Middle frontal gyrus (tissue), 1 donor: ENCODE data around the gene BBS7.

ENCODE experiments used
- DNase-seq: peaks from one replicate; pipeline ENCODE4 v3.0.0-alpha.2; 2015; ENCODE audit warnings: low spot score; ENCODE audit errors: extremely low spot score

The BBS7 gene

DNA sequence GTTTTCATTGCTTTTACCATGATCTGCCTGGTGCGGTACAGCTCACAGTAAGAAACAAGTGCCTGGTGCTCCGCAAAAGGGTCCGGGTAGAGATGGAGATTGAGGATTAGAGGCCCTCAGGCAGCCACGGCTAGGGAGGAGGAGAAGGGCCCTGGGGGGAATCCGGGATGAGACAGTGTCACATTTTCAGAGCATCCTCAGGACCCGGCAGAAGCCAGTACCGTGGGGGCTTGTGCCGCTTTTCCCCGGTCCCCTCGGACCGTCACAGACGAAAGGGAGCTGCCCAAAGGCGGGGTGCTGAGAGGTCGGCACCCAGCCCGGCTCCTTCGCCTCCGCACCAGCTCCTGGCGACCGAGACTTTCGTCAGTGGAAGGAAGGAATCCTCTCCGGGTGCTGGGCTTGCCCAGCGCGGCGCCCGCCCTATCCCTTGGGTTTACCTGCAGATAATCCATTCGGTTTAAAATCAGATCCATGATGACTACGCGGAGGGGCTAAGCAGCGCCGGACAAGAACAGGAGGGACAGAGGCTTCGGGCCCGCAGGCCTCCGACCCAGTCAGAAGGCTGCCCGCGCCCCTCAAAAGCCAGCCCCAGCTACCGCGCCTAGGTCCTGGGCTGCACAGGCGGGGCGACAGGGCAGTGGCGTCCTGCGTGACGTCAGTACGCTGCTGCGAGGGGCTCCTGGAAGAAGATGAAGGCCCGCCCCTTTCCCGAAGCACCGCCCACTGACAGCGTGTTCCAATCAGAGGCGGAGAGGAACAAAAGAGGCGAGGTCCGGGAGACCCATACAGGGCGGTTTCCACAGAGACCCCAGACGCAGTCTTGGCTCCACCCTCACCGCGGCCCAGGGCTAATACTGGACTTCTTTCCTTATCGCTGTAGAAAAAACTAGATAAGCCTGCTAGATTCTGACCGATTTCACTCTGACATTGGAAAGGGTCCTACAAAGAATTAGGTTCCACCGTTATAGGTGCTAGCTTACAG lies at the start of gene BBS7:
BBS7 (minus strand) TSS at position 634 of the 982 bp plus-strand sequence; CDS start at position 473, 161 bp downstream.
- peak; percentile 96 for DNase-seq

DNA sequence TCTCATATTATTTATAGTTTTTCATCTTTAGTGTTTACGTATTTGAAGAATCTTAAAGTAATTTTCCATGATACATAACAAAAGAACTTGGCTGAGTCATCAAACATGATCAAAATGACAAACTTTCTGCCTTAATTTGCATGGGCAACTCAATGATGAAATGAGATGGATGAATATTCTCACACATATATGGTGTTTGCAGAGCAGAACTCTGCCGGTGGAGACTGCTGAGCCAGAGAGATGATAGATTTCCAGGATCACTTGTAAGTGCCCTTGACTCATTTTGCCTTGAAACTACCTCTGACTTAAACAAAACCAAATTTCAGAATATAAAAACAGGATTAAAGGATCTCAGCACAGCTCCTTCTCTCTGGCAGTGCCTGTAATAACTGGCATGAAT lies 43.4 kb upstream of the BBS7 start:
- no peak for DNase-seq

DNA sequence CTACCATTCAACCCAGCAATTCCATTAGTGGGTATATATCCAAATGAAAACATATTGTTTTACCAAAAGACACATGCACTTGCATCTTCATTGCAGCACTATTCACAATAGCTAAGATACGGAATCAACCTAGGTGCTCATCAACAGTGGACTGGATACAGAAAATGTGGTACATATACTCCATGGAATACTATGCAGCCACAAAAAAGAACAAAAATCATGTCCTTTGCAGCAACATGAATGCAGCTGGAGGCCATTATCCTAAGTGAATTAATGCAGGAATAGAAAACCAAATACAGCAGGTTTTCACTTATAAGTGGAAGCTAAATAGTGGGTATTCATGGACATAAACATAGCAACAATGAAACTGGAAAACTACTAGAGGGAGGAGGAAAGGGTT lies 38.1 kb upstream of the BBS7 start:
- DNase-seq, result no peak

GRCh38 chr4:121900132-121900983 lies 30.1 kb upstream of the BBS7 start:
- peak; percentile 14 for DNase-seq

DNA sequence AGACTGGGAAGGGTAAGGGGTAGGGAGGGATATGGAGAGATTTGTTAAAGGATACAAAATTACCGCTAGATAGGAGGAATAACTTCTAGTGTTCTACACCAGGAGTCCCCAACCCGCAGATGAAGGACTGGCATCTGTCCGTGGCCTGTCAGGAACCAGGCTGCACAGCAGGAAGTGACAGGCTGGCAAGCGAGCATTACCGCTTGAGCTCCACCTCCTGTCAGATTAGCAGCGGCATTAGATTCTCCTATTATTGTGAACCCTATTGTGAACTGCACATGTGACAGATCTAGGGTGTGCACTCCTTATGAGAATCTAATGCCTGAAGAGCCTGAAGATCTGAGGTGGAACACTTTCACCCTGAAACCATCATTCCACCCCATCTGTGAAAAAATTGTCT lies 27.9 kb upstream of the BBS7 start:
- no peak for DNase-seq

- DNase-seq, result no peak
Observed at GRCh38 chr4:121888134-121888533, 17.9 kb upstream of the BBS7 start.

DNA sequence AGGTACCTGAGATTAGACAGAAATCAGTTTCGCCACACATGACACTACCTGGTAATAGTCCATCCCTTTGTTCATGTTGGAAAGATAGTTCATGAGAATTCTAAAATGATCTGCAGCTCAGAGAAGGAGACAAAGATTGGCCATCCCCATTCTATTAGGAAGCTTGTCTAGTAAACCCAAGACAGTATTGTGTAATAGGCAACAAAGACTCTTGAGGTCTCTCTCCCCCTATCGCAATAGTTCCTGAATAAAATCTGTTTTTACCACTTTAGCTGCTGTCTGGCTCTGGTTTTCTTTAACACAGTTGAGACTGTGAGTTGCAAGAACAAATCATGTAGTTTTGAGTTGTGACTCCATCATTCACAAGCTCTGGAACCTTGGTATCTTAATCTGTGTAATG lies 14.8 kb upstream of the BBS7 start:
- DNase-seq, result no peak

DNA sequence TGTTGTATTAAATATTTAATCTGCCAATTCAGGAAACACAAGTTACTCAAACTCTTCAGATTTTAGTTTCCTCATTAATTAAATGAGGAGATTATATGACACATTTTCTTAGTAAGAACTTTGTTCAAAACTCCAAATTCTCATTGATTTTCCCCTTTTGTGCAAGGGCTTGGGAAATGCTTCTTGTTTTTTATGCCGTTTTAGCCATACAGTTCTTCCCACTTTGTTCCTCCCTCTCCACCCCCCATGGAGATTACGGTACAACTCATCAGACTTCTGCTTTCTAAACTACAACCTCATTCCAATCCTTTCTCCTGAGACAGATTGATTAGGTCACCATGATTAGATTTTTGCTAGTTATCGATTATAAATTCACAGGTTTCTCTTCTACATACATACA lies 10.9 kb upstream of the BBS7 start:
- no peak for DNase-seq

DNA sequence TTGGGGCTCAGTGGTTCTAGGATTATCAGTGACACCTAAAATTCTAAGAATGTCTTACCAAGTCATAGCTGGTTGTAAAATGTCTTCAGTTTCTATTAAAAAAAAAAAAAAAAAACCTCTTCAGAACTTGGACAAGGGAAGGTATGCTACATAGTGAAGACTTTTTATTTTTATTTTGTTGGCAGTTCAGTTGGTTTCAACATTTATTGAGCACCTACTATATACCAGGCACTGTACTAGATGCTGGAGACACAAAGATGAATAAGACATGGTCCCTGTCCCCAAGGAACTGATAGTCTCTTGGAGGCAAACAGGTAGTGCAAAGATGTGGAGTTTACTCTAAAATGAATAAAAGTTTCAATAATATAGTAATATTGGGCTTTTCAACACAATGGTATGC lies 8.9 kb upstream of the BBS7 start:
- DNase-seq, result no peak

DNA sequence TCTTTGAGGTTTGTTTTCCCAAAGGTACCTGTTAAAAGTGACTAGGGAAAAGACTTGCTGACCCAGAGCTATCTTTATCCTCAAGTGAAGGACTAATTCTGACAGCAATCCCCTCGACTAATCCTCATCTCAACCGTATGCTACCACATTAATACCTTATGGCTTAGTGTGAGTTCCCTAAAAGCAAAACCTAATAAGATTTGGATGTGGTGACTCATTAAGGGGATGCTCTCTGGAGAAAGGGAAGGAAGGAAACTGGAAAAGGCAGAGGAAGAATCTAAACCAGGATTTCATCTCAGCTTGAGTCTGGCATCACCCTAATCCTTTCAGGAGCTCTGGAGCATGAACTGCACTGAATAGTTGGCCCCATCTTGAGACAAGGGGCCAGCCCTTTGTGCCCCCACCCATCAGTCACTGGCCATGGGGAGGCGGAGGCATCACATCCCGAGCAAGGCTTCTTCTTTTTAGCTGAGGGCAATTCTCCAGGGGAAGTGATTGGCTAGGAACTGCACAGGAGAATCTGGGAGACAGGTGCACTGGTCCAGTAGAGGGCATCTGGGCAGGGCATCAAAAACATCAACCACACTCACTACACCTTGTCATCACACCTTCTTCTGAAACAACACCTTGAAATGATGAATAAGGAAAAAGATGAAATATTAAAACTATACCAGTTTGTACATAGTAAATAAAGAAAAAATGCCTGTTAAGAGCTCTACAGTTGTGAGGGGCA lies 6.9 kb upstream of the BBS7 start:
- no peak for DNase-seq

DNA sequence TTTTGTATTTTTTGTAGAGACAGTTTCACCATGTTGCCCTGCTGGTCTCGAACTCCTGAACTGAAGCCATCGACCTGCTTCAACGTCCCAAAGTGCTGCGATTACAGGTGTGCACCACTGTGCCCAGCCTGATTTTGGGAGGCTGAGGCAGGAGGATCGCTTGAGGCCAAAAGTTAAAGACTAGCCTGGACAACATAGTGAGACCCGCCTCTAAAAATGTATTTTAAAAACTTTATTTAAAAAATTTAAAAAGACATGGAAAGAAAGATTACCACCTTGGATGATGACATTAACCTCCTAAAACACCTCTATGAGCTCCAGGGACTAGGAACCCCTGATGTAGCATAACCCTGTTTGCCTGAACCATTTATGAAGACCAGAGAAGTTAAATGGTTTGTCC lies 5.8 kb upstream of the BBS7 start:
- DNase-seq, result no peak

- no peak for DNase-seq
Observed at GRCh38 chr4:121875652-121876051, 5.4 kb upstream of the BBS7 start.

DNA sequence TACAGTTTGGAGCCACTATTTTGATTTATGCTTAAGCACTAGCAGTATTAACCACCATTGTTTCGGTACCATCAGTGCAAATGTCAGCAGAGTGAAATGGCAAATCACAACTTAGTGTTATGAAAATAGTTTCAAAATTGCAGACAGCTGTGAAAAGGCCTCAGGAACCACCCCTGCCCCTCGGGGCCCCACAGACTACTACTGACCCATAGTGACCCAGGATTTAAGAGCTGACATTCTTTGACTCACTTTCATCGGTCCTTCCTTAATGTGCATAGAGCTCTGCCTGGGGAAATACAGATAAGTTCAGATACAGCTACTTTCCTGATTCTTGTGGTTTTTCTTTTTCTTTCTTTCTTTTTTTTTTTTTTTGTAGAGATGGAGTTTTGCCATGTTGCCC lies 3.3 kb upstream of the BBS7 start:
- no peak for DNase-seq

DNA sequence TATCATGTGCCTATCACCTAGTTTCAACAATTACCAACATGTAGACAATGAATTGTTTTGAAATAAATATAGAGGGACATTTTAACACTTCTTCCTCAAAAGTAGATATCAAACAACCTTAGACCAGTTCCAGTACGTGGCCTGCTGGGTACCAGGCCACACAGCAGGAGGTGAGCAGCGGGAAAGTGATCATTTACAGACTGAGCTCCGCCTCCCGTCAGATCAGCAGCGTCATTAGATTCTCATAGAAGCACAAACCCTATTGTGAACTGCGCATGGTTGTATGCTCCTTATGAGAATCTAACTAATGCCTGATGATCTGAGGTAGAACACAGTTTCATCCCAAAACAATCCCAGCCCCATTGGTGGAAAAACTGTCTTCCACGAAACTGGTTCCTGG lies 6.5 kb downstream of the BBS7 start:
- DNase-seq, result no peak

- no peak for DNase-seq
Observed at GRCh38 chr4:121861426-121861825, 8.8 kb downstream of the BBS7 start.

DNA sequence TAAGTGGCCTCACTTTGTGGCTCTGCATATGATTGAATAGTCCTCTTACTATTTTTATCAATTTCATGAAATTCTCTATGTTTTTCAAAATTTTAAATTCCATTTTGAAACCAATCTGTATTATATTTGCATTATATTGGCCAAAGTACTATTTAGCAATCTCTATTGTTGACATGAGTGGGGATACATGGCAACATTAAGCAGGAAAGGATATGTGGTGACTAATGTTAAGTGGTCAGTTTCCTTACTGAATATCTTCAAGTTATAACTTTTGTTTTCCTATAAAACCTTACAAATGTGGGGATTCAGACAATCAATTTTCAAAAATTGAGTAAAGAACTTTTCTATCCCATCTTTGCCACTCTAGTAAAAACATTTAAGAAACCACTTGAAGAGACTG lies 10.2 kb downstream of the BBS7 start:
- DNase-seq, result no peak

DNA sequence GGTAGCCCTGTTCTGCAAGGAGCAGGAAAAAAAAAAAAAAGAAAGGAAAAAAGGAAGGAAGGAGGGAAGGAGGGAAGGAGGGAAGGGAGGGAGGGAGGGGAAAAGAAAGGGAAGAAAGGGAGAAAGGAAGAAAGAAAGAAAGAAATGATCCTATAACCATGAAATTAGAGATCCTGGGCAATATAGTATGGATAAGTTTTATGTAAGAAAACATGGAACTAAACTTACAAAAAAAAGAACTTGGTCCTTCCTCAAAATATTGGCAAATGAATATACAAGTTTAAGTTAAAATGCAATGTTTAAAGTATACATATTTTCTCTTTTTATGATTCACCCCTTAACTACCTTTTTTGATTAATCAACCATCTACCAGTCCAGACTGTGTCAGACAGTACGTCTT lies 18.9 kb downstream of the BBS7 start:
- DNase-seq, result no peak

- no peak for DNase-seq
Observed at GRCh38 chr4:121846662-121847061, 23.6 kb downstream of the BBS7 start.

DNA sequence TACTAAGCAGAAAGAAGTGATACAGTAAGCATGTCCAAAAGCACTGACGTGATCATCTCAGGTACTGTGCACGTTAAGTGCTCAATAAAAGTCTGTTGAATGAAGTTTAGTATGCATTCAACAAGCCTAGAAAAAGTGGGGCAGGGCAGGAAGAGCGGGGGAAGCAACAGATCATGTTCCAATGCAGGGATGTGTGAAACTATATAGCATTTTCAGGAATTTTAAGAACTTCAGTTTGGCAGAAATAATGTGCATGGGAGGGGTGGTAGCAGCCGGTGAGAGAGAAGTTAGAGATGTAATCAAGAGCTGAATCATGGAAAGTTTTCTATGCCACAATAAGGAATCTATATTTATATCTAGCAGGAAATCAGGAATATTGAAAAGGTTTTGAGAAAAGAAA lies 27.4 kb downstream of the BBS7 start:
- no peak for DNase-seq

DNA sequence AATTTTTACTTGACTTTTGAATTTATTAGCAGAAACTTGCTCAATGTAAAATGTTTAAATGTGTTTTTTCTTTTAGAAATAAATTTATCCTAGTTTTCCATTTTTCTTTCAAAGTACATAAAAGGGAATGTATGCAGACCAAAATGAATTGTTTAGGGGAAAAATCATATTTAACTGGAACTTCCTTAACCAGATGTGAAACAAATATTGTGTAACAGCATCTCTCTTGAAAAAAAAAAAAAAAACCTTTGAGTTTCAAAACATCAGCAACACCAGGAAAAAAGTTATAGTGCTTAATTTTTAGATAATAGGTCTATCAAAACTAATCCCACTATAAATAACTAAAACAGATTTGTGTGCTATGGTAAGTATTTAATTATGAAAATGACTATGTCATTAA lies 32.1 kb downstream of the BBS7 start:
- no peak for DNase-seq

DNA sequence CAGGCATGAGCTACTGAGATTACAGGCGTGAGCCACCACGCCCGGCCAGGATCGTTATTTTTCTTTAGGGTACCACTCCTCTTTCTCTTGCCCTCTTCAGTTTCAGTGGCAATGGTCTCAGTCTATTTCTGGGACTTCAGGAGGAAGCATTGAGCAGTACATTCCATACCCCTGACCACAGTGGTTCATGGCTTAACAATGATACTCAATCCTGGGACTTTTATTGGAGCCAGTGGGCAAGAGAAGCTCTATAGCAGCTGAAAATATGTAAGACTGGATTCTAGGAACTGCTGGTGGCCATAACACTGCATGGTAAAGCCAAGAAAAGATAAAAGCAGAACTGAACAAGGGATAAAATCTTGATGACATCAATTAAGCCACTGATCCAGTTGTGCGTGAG lies 40.8 kb downstream of the BBS7 start:
- DNase-seq, result no peak

GRCh38 chr4:121827853-121828252 lies 42.4 kb downstream of the BBS7 start:
- no peak for DNase-seq
